Lower leg skin (tissue), 4 donors: Measurements from ENCODE around the gene KCNT1. TPM values are rescaled to one million over a fixed set of nuclear protein-coding genes. Genes with fewer than 3 reads are reported as not detected.

Experiments used
- DNase-seq, 2 donors: peaks; one replicate each; pipeline ENCODE4 v3.0.0-alpha.2; 2019; ENCODE audit warnings: low spot score in 2 of 2
- H3K4me3 ChIP-seq: fragments of 200-600 bp; sonication (generic); 2 replicates; pipeline ENCODE4 v1.5.1; 2017; ENCODE audit warnings: mild to moderate bottlenecking, low read depth; ENCODE audit not compliant: poor library complexity, severe bottlenecking
- POLR2A ChIP-seq, 2 donors: fragments of 450-650 bp; IDR thresholded peaks; one replicate each; pipeline ENCODE4 v1.6.1; 2016 to 2017; ENCODE audit warnings: antibody characterized with exemption in 2 of 2, mild to moderate bottlenecking in 1 of 2, moderate library complexity in 1 of 2
- WGBS, 2 donors: methylation state at CpG; one replicate each; pipeline ENCODE4 v1.1.5; 2018; 5-methylcytosine and 5-hydroxymethylcytosine counted together
- intact Hi-C: fragments of 100-400 bp; cut with DNase I; formaldehyde crosslinking; loops from one replicate; pipeline ENCODE4 v1.15.0; 2023; ENCODE audit warnings: low total_unique reads
- total RNA-seq, 4 donors: library from RNA; depleted of rRNA; stranded (reverse); fragments of >200 nt; gene quantifications; one replicate each; pipeline ENCODE4 v1.1.0, GENCODE V29; 2016
- TF ChIP-seq, protein P1 (sequence below), 3 donors: fragments of 450-650 bp; IDR thresholded peaks; one replicate each; pipeline ENCODE4 v1.5.1; 2016; ENCODE audit warnings: antibody characterized with exemption in 3 of 3, mild to moderate bottlenecking in 3 of 3, moderate library complexity in 2 of 3

The KCNT1 gene
- total RNA-seq, 4 donors from 2014 or later = 0.10 TPM; not detected in 3

GRCh38 chr9:135728436-135729110 is 26.6 kb downstream of the KCNT1 start:
- no peak for TF ChIP-seq POLR2A (IDR thresholded peaks at IDR 0.05)
- TF ChIP-seq, protein P1, sequence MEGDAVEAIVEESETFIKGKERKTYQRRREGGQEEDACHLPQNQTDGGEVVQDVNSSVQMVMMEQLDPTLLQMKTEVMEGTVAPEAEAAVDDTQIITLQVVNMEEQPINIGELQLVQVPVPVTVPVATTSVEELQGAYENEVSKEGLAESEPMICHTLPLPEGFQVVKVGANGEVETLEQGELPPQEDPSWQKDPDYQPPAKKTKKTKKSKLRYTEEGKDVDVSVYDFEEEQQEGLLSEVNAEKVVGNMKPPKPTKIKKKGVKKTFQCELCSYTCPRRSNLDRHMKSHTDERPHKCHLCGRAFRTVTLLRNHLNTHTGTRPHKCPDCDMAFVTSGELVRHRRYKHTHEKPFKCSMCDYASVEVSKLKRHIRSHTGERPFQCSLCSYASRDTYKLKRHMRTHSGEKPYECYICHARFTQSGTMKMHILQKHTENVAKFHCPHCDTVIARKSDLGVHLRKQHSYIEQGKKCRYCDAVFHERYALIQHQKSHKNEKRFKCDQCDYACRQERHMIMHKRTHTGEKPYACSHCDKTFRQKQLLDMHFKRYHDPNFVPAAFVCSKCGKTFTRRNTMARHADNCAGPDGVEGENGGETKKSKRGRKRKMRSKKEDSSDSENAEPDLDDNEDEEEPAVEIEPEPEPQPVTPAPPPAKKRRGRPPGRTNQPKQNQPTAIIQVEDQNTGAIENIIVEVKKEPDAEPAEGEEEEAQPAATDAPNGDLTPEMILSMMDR (IDR thresholded peaks at IDR 0.05) = no peak
- WGBS, 2 donors = 45 to 49% methylated on average over 12 to 18 of the region's 18 CpGs
- intact Hi-C loops = no loop called here
- DNase-seq = no peak
- H3K4me3 ChIP-seq = no peak overlapping the region

DNA sequence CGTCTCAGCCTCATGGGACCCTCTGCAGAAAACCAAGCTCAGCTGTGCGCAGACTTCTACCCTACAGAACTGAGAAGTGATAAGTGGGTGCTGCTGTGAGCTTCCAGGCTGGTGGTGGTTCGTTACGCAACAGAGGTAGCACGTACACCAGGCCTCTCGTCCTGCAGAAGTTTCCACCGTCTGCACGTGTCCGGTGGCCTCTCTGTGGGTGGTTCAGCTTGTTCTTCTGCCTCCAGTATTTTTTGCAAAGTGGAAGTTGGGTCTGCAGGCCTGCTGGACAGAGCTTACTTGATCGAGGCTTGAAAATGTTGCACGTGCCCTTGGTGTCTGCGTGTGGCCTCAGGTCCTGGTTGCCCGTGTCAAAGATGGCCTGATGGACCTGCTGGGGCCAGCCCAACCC is 27.5 kb downstream of the KCNT1 start:
- intact Hi-C loops = no loop called here
- WGBS, 2 donors = 58 to 68% methylated on average over 13 of the region's 13 CpGs
- DNase-seq = no peak
- H3K4me3 ChIP-seq = no peak overlapping the region
- TF ChIP-seq POLR2A (IDR thresholded peaks at IDR 0.05) = no peak
- TF ChIP-seq, protein P1 (IDR thresholded peaks at IDR 0.05) = no peak

- no peak overlapping the region for H3K4me3 ChIP-seq
- intact Hi-C loops = no loop called here
- TF ChIP-seq, protein P1 (IDR thresholded peaks at IDR 0.05) = no peak
- no peak for TF ChIP-seq POLR2A (IDR thresholded peaks at IDR 0.05)
- DNase-seq = no peak
- 89 to 93% methylated on average over 12 of the region's 12 CpGs for WGBS, 2 donors
Measured at GRCh38 chr9:135731454-135731853, 29.5 kb downstream of the KCNT1 start.

DNA sequence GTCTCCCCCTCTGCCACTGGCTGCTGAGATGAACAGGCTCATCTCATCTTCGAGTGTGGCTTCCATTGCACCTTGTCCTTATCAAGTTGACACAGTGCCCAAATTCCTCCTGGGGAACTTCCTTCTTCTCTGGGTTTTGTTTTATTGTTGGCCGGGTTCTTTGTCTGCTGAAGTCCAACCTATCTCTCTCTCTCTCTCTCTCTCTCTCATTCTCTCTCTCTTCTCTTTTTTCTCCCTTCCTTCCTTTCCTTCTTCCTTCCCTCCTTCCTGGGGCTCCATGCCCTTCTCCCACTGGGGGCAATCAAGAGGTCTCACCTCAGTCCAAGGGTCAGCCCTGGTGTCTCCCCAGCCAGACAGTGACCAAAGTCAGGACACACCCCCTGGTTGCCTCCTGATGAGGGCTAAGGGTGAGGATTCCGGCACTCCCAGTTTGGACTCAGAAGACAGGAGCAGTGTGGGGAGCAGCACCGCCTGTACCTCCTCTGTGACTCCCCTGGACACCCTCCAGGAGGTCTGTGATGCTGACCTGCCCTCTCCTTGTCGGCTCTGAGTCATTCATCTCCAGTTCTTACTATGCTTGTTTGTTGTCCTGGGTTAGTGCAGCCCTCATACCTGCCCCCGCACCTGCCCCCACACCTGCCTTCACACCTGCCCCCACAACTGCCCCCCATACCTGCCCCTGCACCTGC is 30.7 kb downstream of the KCNT1 start:
- no peak overlapping the region for H3K4me3 ChIP-seq
- no peak for DNase-seq
- no peak for TF ChIP-seq POLR2A (IDR thresholded peaks at IDR 0.05)
- TF ChIP-seq, protein P1 (IDR thresholded peaks at IDR 0.05) = no peak
- intact Hi-C loops = no loop called here
- 75 to 78% methylated on average over 6 of the region's 6 CpGs for WGBS, 2 donors

- intact Hi-C loops = no loop called here
- DNase-seq = no peak
- H3K4me3 ChIP-seq = no peak overlapping the region
- no peak for TF ChIP-seq POLR2A (IDR thresholded peaks at IDR 0.05)
- TF ChIP-seq, protein P1 (IDR thresholded peaks at IDR 0.05) = no peak
- 74 to 79% methylated on average over 22 to 25 of the region's 27 CpGs for WGBS, 2 donors
Measured at GRCh38 chr9:135734616-135735144, 32.7 kb downstream of the KCNT1 start.
